ENCODE data around the gene CASP1.

- TF ChIP-seq CTCF (IDR thresholded peaks at IDR 0.05) (no peak), POLR2A (IDR thresholded peaks at IDR 0.05) (no peak)
Observed at GRCh38 chr11:105071089-105071732, 36.3 kb upstream of the CASP1 start.
